NOMO-1 (cell line): ENCODE results near the gene SMTNL2.

Source experiments
- DNase-seq, 2 experiments: peaks; one replicate each; lab custom pipeline; 2025; ENCODE audit not compliant: unreplicated experiment in 2 of 2; lab: John Stamatoyannopoulos, UW

SMTNL2 gene

DNA sequence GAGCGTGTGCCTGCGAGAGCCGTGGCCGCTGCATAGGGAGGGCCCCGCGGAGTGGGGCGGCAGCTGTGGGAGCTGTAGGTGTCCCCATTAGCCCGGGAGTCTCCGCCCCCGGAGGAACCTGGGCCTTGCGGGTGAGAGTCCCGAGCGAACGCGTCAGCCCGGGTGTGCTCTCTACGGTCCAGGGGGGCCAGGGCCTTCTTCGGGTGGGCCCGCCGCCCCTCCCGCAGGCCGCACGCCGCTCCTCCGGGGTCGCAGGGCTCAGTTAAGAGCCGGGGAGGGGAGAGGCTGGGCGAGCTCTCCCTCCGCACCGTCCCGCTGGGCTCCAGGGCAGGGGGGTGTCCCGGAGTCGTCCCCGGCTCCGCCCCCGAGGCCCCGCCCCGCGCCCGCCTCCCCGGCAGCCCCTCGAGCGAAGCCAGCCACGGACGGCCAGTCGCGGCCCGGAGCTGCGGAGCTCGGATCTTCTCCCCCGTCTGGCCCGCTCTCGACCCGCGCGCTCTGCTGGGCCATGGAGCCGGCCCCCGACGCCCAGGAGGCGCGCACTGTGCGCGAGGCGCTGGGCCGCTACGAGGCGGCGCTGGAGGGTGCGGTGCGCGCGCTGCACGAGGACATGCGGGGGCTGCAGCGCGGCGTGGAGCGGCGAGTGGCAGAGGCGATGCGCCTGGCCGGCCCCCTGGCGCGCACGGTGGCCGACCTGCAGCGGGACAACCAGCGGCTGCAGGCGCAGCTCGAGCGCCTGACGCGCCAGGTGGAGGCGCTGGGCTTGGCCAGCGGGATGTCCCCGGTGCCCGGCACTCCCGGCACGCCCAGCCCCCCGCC is at the start of gene SMTNL2:
SMTNL2 (plus strand) TSS at position 429 of the 816 bp plus-strand sequence; CDS start at position 506, 77 bp downstream.
- no peak for DNase-seq

DNA sequence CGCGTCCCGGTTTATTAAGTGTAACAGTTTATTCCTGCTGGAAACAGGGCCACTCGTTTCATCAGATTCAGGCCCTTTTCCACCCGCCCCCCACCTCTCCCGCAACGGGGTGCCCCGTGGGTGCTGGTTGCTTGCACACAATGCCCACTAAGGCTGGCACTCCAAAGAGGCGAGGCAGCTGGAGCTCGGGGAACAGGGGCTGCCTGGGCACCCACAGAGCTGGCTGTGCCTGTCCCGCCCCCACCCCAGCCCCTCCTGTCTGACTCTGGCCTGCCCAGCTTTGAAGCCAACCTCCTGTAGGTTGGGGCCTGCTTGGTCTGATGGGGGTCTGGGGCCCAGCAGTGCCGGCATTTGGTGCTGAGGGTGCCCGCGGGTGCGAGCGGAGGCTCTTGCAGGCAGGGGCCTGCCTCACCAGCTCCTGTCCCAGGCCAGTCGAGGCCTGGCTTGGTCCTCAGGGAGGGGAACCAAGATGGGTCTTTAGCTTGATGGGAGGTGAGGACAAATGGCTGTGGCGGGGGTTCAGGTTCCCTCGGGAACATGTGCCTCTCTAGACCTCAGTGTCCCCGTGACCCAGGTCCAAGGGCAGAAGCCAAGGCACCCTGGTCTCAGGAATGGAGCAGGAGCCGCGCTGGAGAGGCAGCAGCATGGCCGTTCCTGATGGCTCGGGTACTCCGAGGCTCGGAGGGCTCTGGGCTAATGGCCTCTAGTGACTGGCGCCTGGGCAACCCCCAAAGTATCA is 49.2 kb upstream of the SMTNL2 start:
- no peak for DNase-seq

DNA sequence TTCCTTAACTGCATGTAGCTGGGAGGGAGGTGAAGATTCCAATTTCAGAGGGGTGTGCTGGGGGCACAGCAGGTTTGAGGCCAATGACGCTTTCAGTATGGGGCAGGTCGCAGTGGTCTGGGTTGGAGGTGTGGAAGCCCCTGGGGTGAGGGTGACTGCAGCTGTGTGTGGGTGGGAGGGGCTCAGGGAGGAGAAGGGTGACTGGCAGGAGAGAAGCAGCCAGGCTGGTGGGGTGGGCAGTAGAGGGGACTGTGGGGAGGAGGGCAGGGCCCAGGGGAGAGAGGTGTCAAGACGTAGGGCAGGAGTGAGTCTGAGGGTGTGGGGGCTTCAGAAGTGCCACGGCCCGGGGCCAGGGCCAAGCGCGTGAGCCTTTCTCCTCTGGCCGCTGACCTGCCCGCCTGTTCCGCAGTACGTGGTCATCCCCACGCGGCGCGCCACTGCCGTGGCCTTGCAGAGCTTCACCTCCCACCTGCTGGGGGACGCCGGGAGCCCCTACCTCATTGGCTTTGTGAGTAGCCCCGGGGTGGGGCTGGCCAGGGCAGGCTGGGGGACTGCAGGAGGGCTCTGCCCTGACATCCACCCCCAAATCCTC is 48.6 kb upstream of the SMTNL2 start:
- DNase-seq, result no peak

DNA sequence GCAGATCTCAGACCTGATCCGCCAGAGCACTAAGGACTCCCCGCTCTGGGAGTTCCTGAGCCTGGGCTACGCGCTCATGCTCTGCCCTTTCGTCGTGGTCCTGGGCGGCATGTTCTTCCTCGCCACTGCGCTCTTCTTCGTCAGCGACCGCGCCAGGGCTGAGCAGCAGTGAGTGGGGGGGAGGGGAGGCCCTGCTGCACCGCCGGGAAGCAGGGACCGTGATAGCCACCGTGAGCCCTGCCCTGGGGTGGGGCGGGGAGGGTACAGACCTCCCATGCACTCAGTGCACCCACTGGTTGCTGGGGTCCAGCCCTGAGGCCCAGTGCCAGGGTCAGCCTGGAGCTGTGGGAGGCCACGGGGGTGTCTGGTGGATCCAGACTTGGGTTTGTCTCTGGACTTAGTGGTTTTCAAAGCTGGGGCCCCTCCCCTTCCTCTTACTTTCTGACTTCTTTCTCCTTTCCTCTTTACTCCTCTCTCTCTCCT is 48.0 kb upstream of the SMTNL2 start:
- no peak for DNase-seq

DNA sequence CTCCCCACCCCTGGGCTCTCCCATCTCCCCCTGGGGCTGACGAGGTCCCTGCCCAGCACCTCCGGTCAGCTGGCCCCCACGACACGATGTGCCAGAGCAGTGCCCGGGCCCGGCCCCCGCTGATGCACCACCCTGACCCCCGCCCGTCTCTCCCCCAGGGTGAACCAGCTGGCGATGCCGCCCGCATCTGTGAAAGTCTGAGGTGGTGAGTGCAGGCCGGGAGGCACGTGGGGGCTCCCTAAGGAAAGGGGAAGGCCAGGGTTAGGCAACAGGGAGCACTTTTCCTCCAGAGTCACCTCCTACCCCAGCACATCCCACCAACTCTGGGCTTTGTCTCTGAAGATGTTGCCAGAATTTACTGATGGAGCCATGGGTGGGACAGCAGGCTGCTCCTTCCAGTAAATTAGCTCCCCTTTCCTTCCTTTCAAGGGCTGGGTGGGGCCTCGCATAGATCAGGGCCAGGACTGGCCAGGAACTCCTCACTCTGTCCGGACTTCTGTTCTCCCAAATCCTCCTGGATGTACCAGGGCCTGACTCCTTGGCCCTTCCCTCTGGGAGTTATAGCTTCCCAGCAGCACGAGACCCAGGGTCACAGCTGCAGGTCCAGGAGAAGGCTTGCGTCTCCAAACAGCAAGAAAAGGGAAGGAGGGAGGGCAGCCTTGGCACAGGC is 47.5 kb upstream of the SMTNL2 start:
- no peak for DNase-seq

DNA sequence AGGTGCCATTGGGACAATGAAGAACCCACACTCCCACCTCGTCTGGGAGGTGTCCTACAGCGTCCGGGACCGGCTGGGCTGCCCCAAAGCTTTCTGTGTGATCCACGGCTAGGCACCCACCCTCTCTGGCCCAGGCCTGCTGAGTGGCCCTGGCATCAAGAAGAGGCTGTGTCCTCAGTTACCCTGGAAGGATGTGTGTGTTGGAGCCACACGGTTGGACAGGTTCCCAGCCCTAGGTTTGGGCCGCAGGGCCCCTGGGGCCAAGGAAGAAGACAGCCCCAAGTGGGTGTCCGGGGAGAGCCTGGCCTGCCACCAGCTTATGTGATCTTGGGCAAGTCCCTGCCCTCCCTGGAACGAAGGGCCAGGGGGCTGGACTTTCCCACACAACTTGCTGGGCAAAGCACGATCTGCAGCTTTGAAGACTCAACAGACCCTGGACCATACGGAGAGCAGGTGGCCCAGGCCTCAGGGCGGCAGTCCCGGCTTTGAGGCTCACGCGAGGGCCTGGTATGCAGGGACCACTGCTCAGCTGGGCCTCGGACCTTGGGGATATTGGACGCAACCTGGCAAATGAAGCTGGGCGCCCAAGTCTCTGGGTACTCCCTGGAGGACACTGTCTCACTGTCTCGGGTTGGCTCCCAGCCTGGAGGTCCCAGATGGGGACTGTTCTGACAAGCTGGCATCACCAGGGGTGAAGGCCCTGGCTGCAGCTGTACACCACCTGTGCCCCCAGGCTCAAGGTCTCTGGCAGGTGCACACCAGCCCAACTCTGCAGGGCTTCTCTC is 46.7 kb upstream of the SMTNL2 start:
- no peak for DNase-seq

DNA sequence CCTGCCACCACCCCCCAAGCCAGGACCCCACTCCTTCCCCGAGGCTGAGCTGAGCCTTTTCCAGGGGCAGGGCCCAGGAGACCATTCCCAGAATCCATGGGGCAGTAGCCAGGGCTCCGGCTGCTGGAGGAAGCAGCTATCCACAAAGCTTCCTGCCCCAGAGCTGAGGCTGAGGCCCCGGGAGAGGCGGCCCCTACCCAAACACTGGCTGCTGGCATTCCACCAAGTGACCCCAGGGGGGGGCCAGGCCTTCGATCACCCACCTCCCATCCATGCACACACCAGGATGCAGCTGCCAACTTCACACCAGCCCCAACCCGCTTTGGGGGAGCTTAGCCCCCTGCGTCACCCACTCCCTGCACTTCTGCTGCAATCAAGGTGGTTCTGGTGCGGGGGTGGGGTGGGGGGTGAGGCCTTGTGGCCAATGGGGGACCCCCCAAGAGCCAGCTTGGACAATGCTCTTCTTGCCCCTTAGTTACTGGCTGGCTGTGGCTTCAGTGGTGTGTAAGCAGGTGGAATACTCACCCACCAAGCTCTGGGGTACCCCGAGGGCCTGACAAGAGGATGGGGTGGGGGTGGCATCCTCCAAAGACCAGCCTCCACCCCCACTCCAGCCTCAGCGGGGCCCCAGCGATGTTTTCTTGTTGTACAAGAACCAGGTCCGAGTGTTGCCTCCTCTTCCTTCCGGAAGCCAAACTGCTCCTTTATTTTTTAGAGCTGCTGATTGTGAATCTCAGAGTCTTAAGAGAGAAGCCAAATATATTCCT is 45.9 kb upstream of the SMTNL2 start:
- DNase-seq, result no peak

DNA sequence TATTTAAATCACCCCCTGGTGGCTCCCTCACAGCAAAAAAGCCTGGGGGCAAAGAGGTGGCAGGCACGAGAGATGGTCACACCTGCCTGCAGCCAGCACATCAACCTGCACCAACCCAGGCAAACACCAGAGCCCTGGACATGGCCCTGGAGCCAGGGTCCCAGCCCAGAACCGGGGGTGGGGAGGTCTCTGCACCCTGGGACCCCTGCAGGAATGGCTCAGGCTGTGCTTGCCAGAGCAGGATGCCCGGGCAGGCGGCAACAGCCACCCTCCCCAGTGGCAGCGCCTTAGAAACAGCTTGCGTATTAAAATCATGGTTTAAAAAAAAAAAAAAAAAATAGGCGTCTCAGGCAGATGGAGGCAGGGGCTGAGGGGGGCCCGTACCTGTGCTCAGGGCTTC is 45.3 kb upstream of the SMTNL2 start:
- no peak for DNase-seq

DNA sequence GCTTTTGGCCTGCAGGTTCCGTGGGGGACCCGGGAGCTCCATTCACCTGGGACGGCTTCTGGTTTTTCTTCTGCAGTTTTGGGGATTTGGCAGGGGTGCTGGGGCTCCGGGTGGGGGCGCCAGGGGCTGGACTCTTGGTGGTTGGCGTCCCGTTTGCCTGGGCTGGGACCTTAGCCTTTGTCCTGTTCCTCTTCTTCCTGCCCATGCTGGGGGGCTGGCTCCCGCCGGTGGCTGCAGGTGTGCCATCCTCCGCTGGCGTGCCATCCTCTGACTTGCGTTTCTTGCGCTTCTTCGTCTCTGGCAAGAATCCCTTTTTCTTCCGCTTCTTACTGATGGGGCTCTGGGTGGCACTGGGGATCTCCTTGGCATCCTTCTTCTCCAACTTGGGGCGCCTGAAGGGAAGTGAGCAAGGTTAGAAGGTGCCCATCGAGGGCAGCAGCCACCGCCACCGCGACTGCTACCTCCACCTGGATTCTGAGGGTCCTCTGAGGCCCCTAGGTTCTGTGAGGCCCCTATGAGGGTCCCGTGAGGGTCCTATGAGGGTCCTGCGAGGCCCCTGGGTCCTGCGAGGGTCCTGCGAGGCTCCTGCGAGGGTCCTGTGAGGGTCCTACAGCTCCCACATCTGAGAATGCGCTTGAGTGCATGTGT is 44.6 kb upstream of the SMTNL2 start:
- DNase-seq, result no peak

DNA sequence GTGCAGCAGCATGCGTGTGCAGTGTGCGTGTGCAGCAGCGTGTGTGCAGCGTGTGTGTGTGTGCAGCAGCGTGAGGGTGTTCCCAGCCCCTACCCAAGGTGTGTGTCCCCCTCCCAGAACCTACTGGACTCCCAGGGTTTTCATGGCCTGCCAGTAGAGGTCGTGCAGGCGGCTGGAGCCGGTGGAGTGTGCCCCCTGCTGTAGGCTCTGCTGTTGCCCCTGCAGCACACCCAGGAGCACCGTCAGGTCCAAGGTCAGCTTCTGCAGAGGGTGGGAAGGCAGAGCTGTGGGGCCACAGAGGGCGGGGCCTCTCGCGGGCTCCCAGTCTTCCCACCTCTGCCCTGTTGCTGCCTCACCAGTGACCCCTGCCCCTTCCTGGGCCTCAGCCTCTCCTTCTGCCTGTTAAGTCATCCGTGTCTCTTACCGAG is 44.1 kb upstream of the SMTNL2 start:
- no peak for DNase-seq

DNA sequence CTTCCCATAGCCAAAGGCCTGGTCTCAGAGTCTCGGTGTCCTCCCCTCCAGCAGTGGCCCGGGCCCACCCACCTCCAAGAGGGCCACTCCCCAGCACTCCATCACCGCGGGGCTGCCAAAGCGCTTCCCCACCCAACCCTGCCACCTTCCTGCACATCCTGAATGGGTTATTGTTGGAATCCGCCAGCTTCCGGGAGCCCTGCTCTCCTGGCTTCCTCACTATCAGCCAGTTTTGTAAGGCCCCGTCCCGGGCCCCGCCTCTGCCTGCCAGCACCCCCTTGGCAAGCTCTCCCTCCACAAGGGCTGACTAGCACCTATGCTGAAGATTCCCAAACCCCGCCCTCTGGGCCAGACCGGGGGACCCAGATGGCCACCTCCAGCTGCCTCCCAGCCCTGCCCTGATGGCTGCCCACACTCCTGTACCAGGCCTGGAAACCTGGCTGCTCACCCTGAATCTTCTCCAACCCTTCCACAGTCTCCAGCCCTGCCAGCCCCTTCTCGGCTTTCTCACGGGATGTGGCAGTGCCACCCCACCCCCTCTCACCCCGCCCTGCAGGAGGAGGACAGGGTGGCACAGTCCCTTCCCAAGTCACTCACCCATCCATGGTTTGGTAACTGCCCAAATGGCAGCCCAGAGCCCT is 43.5 kb upstream of the SMTNL2 start:
- no peak for DNase-seq

DNA sequence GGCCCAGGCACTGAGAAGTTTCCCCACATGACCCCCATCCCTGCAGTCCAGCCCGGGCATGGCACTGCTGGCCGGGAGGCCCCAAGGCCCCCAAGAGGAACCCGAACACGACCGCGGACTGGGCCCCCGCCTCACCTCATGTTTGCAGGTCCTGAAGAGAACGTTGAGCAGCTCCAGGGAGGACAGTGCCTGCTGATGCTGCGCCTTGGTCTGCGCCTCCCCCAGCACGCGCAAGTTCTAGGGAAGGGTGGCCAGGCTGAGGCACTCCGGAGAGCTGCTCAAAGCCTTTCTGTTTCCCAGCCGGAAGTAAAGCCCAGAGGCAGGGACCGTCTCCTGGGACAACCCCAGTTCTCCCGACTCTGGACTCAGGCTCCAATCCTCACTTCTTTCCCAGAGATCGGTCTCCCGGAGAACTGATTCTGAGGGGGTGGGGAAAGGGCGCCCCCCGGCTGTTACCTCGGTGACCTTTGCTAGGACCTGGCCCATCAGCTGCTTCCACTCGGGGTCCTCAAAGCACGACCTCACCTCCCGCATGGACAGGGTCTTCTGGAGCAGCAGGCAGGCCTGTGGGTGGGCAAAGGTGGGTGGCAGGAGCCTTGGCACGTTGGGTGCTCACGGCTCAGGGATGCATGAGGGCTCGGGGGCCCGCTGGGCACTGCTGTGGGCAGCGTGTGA is 42.9 kb upstream of the SMTNL2 start:
- no peak for DNase-seq

DNA sequence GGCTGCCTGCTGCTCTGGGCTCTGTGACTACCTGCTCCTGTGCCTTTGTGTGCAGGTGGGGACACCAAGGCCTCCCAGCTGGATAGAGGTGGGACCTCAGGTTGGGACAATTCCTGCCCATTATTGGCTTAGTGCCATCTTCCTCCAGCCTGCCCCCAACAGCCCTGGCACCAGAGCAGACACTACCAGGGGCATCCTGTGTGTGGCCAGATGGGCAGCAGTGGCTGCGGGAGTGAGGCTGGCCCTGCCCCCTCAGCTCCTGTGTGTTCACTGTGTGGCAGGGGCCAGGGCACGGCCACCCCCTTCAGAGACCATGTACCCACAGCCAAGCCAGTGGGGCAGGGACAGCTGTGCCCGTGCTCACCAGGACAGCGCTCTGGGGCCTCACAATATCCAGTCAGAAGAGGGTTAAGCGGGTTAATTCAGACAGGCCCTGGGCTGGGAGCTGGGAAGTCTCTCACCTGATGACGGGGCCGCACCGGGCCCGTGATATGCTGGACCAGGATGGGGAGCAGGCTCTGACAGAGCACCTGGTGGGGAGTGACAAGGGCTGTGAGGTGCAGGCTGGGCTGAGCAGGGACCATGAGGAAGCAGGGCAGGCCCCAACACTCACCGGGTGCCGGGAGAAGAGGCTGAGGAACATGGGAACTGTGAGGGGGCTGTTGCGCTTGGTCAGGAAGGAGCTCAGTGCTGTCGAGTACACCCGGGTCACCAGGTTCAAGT is 42.2 kb upstream of the SMTNL2 start:
- DNase-seq, result no peak

DNA sequence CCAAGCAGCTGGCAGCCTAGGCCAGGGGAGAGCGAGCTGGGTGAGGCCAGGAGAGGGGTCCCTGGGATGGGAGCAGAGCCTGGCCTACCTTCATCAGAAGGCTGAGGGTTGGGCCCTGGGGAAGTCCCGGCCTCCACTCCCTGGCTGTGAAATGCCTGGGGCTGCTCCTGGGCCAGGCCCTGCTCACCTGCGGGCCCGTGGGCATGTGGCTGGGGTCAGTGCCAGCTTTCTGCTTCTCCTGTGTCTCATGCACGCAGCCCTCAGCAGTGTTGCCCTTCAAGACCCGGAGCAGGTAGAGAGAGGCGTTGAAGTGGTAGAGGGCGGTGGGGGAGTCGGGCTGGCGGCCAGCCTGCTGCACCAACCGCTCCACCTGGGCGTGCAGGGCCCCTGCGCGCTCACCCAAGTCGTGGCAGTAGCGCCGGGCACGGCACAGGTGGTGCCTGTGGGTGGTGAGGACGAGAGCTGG is 41.6 kb upstream of the SMTNL2 start:
- no peak for DNase-seq

DNA sequence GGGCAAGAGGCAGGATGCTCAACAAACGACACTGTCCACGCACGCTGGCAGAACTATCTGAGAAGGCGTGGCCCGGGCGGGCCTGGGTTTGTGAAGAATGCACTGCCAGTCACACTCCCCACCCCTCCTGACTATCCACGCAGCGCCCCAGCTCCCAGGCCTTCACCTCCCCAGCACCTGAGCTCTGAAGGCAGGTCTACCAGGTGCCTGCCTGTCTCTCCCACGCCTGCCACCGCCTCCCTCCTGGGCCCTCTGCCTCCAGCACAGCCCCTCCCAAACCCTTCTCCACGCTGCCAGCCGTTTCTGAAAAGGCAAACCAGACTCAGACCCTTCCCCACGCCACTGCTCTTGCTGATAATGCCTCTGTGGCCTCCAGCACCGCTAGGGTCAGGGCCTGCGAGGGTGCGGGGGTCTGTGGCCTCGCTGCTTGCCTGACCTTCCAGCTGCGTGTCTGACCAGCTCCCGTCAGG is 40.7 kb upstream of the SMTNL2 start:
- DNase-seq, result no peak

DNA sequence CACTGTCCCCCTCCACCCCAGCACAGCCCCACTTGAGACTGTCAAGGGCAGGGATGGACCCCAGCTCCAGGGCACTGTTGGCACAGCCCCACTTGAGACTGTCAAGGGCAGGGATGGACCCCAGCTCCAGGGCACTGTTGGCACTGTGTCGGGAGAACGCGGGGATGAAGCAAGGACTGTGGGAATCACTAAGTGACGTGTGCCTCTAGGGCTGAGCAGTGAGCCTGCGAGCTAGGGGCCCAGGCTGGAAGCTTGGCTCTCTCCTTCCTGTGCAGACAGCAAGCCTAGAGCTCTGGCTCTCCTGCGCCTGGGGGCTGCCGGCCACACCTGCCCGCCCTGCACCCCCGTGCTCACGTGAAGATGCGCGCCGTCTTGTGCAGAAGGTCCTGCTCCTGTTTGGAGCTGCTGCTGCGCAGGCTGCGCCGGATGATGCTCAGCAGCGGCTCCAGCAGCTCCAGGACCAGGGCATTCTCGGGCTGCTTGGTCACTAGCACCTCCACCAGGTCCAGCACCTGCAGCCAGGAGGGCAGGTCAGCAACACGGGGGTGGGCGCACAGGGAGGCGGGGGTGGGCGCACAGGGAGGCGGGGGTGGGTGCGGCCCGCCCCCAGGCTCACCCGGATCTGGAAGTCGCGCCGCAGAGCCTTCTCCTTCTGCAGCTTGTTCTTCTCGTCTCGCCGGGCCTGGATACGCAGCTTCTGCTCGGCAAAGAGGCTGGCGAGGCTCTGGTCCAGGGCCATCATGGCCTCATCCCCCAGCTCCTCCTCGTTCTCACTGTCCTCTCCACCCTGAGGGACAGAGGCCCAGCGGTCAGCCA is 40.0 kb upstream of the SMTNL2 start:
- DNase-seq, result no peak

DNA sequence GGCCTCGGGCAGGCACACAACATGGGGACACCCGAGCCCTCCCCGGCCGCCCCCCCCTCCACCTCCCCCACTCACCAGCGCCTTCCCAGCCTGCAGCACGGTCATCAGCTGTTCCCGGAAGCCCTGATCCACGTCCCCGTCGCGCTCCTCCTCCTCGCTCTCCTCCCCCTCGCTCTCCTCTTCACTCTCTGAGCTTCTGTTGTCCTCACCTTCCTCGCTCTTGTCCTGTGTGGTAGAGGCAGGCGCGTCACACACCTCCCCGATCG is 39.4 kb upstream of the SMTNL2 start:
- DNase-seq, result no peak
